Upper lobe of left lung (tissue), 6 donors: Measurements from ENCODE around the gene SLC22A17. TPM values are rescaled to one million over a fixed set of nuclear protein-coding genes. Genes with fewer than 3 reads are reported as not detected.
"Not testable (repeated sequence)": the region's sequence is repeated elsewhere in the genome, so short reads cannot be mapped to it uniquely, and the experiment has no call there.

Source experiments
- ATAC-seq, 2 donors: fragments of 200-7000 bp; cut with Tn5 transposase; one replicate each; pipeline ENCODE4 v1.9.1; 2022; ENCODE audit warnings: mild to moderate bottlenecking in 2 of 2, moderate library complexity in 2 of 2; ENCODE audit not compliant: low FRiP score in 2 of 2
- DNase-seq, 2 donors: peaks; one replicate each; pipeline ENCODE4 v3.0.0-alpha.2; 2019 to 2020
- H3K27ac ChIP-seq, 4 donors: fragments of 200-600 bp; sonication (generic); one replicate each; pipeline ENCODE4 v1.5.1; 2016 to 2019
- H3K27me3 ChIP-seq, 4 donors: fragments of 200-600 bp; sonication (generic); one replicate each; pipeline ENCODE4 v1.5.1; 2017 to 2019
- H3K36me3 ChIP-seq, 4 donors: fragments of 200-600 bp; sonication (generic); one replicate each; pipeline ENCODE4 v1.5.1; 2016 to 2019
- H3K4me1 ChIP-seq, 4 donors: fragments of 200-600 bp; sonication (generic); one replicate each; pipeline ENCODE4 v1.5.1; 2018 to 2019
- H3K4me3 ChIP-seq, 4 donors: fragments of 200-600 bp; sonication (generic); one replicate each; pipeline ENCODE4 v1.5.1; 2017 to 2019; ENCODE audit warnings: mild to moderate bottlenecking in 2 of 4, moderate library complexity in 1 of 4
- H3K9me3 ChIP-seq, 4 donors: fragments of 200-600 bp; sonication (generic); one replicate each; pipeline ENCODE4 v1.5.1; 2018 to 2019
- EP300 ChIP-seq, 4 donors: sonication (generic); formaldehyde crosslinking; IDR thresholded peaks; one replicate each; pipeline ENCODE4 v1.5.1; 2017; ENCODE audit warnings: antibody characterized with exemption in 4 of 4, control low read depth in 2 of 4
- POLR2A ChIP-seq, 4 donors: fragments of 450-650 bp; IDR thresholded peaks; one replicate each; pipeline ENCODE4 v1.5.1; 2016 to 2017; ENCODE audit warnings: antibody characterized with exemption in 4 of 4, mild to moderate bottlenecking in 2 of 4
- POLR2AphosphoS5 ChIP-seq, 2 donors: sonication (generic); formaldehyde crosslinking; IDR thresholded peaks; one replicate each; pipeline ENCODE4 v1.5.1; 2017; ENCODE audit warnings: antibody characterized with exemption in 2 of 2
- WGBS, 2 donors: methylation state at CpG; one replicate each; pipeline ENCODE4 v1.1.5; 2017 to 2018; 5-methylcytosine and 5-hydroxymethylcytosine counted together
- total RNA-seq, 6 donors: library from RNA; depleted of rRNA in 4 of 6; stranded (reverse); fragments of >200 nt in 4 of 6; gene quantifications; one replicate each; pipeline versions ENCODE4 v1.1.0 to v1.2.1, GENCODE V29; 2016 to 2021
- TF ChIP-seq, protein P1 (sequence below), 6 experiments: fragments of 450-650 bp in 4 of 6; fragments of 200-600 bp in 2 of 6; sonication (generic) in 2 of 6; IDR thresholded peaks; one replicate each; pipeline ENCODE4 v1.5.1; 2016 to 2019; ENCODE audit warnings: antibody characterized with exemption in 6 of 6
- donor health status: DM: no; HTN: no; CAD: no; lungs with moderate emphysema.
- donor health status: DM: no; HTN: yes; CAD: no; lungs with severe emphysema.

The SLC22A17 gene
- total RNA-seq, 6 donors from 2014 or later = 5.8 to 16.8 (median 12.4) TPM

DNA sequence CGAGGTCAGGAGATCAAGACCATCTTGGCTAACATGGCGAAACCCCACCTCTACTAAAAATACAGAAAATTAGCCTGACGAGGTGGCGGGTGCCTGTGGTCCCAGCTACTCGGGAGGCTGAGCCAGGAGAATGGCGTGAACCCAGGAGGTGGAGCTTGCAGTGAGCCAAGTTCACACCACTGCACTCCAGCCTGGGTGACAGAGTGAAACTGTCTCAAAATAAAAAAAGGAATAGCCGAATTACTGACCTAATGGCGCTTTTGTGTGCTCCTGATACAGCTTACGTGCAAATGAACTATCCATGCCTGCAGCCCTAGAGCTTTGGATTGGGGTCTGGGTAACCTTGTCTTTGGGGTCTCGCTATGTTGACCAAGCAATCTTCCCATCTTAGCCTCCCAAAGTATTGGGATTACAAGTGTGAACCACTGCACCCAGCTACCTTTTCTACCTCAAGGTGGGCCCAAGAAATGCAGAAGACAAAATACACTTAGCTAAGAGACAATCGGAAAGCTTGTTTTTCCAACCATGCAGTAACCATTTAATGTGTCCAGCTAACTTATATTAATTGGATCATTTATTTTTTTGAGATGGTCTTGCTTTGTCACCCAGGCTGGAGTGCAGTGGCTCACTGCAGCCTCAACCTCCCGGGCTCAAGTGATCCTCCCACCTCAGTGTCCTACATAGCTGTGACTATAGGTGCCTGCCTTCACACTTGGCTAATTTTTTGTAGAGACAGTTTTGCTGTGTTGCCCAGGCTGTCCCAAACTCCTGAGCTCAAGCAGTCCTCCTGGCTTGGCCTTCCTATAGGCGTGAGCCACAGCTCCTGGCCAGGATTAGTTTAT lies 26.0 kb downstream of the SLC22A17 start:
- Histone ChIP-seq H3K36me3 (peaks cover 0 to 39% (median 30%) of the 10 kb centered on the region in 4 donors), H3K4me1 (peaks cover 10 to 18% (median 15%) of the 10 kb centered on the region in 4 donors), H3K27me3 (no peaks in the 10 kb centered on the region), H3K4me3 (no peak overlapping the region), H3K9me3 (no peaks in the 10 kb centered on the region), H3K27ac (no peak overlapping the region)
- TF ChIP-seq POLR2AphosphoS5 (IDR thresholded peaks at IDR 0.05) (no peak), EP300 (IDR thresholded peaks at IDR 0.05) (no peak), POLR2A (IDR thresholded peaks at IDR 0.05) (no peak)
- TF ChIP-seq, protein P1, sequence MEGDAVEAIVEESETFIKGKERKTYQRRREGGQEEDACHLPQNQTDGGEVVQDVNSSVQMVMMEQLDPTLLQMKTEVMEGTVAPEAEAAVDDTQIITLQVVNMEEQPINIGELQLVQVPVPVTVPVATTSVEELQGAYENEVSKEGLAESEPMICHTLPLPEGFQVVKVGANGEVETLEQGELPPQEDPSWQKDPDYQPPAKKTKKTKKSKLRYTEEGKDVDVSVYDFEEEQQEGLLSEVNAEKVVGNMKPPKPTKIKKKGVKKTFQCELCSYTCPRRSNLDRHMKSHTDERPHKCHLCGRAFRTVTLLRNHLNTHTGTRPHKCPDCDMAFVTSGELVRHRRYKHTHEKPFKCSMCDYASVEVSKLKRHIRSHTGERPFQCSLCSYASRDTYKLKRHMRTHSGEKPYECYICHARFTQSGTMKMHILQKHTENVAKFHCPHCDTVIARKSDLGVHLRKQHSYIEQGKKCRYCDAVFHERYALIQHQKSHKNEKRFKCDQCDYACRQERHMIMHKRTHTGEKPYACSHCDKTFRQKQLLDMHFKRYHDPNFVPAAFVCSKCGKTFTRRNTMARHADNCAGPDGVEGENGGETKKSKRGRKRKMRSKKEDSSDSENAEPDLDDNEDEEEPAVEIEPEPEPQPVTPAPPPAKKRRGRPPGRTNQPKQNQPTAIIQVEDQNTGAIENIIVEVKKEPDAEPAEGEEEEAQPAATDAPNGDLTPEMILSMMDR (IDR thresholded peaks at IDR 0.05) = no peak
- ATAC-seq (no peak), DNase-seq (no peak)
- 83 to 86% methylated on average over 13 of the region's 13 CpGs for WGBS, 2 donors

DNA sequence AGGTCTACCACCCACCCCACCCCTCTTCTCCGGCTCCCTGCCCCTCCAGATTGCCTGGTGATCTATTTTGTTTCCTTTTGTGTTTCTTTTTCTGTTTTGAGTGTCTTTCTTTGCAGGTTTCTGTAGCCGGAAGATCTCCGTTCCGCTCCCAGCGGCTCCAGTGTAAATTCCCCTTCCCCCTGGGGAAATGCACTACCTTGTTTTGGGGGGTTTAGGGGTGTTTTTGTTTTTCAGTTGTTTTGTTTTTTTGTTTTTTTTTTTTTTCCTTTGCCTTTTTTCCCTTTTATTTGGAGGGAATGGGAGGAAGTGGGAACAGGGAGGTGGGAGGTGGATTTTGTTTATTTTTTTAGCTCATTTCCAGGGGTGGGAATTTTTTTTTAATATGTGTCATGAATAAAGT lies 26.9 kb downstream of the SLC22A17 start:
- peaks cover 10 to 18% (median 15%) of the 10 kb centered on the region in 4 donors for H3K4me1 ChIP-seq
- ATAC-seq, H3K4me3 ChIP-seq, DNase-seq, H3K9me3 ChIP-seq, H3K27ac ChIP-seq, H3K27me3 ChIP-seq: not testable (repeated sequence)
- 98 to 99% methylated on average over 5 of the region's 5 CpGs for WGBS, 2 donors
- H3K36me3 ChIP-seq = peaks cover 0 to 39% (median 30%) of the 10 kb centered on the region in 4 donors

DNA sequence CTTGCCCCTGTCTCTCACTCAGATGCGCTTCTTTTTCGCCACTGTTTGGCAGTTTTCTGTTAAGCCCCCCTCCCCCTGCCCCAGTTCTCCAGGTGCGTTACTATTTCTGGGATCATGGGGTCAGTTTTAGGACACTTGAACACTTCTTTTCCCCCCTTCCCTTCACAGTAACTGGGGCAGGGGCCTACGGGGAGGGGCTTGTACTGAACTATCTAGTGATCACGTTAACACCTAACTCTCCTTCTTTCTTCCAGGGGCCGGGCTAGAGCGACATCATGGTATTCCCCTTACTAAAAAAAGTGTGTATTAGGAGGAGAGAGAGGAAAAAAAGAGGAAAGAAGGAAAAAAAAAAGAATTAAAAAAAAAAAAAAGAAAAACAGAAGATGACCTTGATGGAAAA lies 27.7 kb downstream of the SLC22A17 start:
- WGBS, 2 donors = 84 to 90% methylated on average over 7 of the region's 7 CpGs
- ATAC-seq = no peak

DNA sequence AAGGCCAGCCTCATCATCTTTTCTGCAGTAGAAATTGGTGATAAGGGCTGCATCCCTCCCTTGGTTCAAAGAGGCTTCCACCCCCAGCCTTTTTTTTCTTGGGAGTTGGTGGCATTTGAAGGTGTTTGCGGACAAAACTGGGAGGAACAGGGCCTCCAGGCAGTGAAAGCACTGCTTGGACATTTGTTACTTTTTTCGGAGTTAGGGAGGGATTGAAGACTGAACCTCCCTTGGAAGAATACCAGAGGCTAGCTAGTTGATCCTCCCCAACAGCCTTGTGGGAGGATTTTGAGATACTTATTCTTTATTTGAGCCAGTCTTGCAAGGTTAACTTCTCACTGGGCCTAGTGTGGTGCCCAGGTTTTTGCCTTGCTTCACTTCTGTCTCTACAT lies 28.2 kb downstream of the SLC22A17 start:
- Histone ChIP-seq H3K4me3 (no peak overlapping the region), H3K36me3 (peaks cover 0 to 39% (median 30%) of the 10 kb centered on the region in 4 donors), H3K27ac (no peak overlapping the region), H3K27me3 (no peaks in the 10 kb centered on the region), H3K9me3 (no peaks in the 10 kb centered on the region), H3K4me1 (peaks cover 14 to 23% (median 21%) of the 10 kb centered on the region in 4 donors)
- ATAC-seq (no peak), DNase-seq (no peak)
- 94 to 100% methylated on average over 2 of the region's 2 CpGs for WGBS, 2 donors
- TF ChIP-seq EP300 (IDR thresholded peaks at IDR 0.05) (no peak), POLR2AphosphoS5 (IDR thresholded peaks at IDR 0.05) (no peak), POLR2A (IDR thresholded peaks at IDR 0.05) (no peak)
- TF ChIP-seq, protein P1 (IDR thresholded peaks at IDR 0.05) = no peak

More for the DNA sequence above, 27.7 kb downstream of the SLC22A17 start:
- H3K4me3 ChIP-seq = no peak overlapping the region
- no peak for DNase-seq
- no peak overlapping the region for H3K27ac ChIP-seq
- no peaks in the 10 kb centered on the region for H3K27me3 ChIP-seq
- TF ChIP-seq, protein P1 (IDR thresholded peaks at IDR 0.05) = no peak
- no peak for TF ChIP-seq EP300 (IDR thresholded peaks at IDR 0.05)
- TF ChIP-seq POLR2A (IDR thresholded peaks at IDR 0.05) = no peak
- no peak for TF ChIP-seq POLR2AphosphoS5 (IDR thresholded peaks at IDR 0.05)
- no peaks in the 10 kb centered on the region for H3K9me3 ChIP-seq
- peaks cover 0 to 39% (median 30%) of the 10 kb centered on the region in 4 donors for H3K36me3 ChIP-seq
- peaks cover 12 to 23% (median 21%) of the 10 kb centered on the region in 4 donors for H3K4me1 ChIP-seq

DNA sequence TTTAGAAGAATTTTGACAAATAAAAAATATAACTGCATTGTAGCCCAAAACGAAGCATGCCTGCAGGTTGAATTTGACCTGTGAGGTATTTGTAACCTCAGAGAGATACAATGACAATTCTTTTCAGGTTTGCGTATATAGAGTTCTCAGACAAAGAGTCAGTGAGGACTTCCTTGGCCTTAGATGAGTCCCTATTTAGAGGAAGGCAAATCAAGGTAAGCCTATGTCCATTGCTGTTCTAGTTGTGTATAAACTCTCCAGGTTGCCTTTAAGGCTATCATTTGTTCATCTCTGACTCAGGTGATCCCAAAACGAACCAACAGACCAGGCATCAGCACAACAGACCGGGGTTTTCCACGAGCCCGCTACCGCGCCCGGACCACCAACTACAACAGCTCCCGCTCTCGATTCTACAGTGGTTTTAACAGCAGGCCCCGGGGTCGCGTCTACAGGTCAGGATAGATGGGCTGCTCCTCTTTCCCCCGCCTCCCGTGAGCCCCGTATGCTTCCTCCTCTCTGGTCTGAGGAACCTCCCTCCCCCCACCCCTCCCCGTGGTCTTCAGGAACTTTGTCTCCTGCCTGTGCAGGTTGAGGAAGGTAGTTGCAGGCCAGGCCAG lies 28.7 kb downstream of the SLC22A17 start:
- Histone ChIP-seq H3K27ac (no peak overlapping the region), H3K27me3 (no peaks in the 10 kb centered on the region), H3K9me3 (no peaks in the 10 kb centered on the region), H3K4me3 (no peak overlapping the region), H3K36me3 (peaks cover 0 to 39% (median 30%) of the 10 kb centered on the region in 4 donors), H3K4me1 (peaks cover 14 to 23% (median 21%) of the 10 kb centered on the region in 4 donors)
- no peak for ATAC-seq
- 83 to 89% methylated on average over 18 of the region's 18 CpGs for WGBS, 2 donors
- DNase-seq = peak in 1 of 2 donors; percentile 68
- TF ChIP-seq POLR2A (IDR thresholded peaks at IDR 0.05) (no peak), EP300 (IDR thresholded peaks at IDR 0.05) (no peak), POLR2AphosphoS5 (IDR thresholded peaks at IDR 0.05) (no peak)
- TF ChIP-seq, protein P1 (IDR thresholded peaks at IDR 0.05) = no peak
